Measurements from ENCODE around the gene TPP2. TPM values are rescaled to one million over a fixed set of nuclear protein-coding genes. Genes with fewer than 3 reads are reported as not detected.

TPP2 gene
- total RNA-seq, 2 donors from 2014 or later = 41.7 to 49.9 TPM

GRCh38 chr13:102558029-102558428, 38.8 kb upstream of the TPP2 start:
- Histone ChIP-seq H3K27ac (no peak overlapping the region), H3K27me3 (replicated peaks; ENCODE audit: insufficient read depth) (no peaks in the 10 kb centered on the region), H3K4me3 (no peak overlapping the region), H3K4me1 (ENCODE audit: control insufficient read depth in 1 of 2, low read depth in 2 of 2) (no peaks in the 10 kb centered on the region), H3K9me3 (no peaks in the 10 kb centered on the region), H3K36me3 (no peaks in the 10 kb centered on the region)
- TF ChIP-seq CTCF (IDR thresholded peaks at IDR 0.05) = no peak
- ATAC-seq (ENCODE audit: insufficient number of reproducible peaks, low FRiP score, low read depth) = no peak
- DNase-seq (ENCODE audit: low spot score) = no peak

GRCh38 chr13:102561933-102562332, 34.9 kb upstream of the TPP2 start:
- Histone ChIP-seq H3K36me3 (no peaks in the 10 kb centered on the region), H3K4me1 (ENCODE audit: control insufficient read depth in 1 of 2, low read depth in 2 of 2) (no peaks in the 10 kb centered on the region), H3K27ac (no peak overlapping the region), H3K4me3 (no peak overlapping the region), H3K27me3 (replicated peaks; ENCODE audit: insufficient read depth) (peaks cover 4% of the 10 kb centered on the region), H3K9me3 (no peaks in the 10 kb centered on the region)
- ATAC-seq (ENCODE audit: insufficient number of reproducible peaks, low FRiP score, low read depth) = no peak
- DNase-seq (ENCODE audit: low spot score) = no peak
- no peak for TF ChIP-seq CTCF (IDR thresholded peaks at IDR 0.05)

GRCh38 chr13:102563267-102563666, 33.5 kb upstream of the TPP2 start:
- TF ChIP-seq CTCF (IDR thresholded peaks at IDR 0.05) = no peak
- DNase-seq (ENCODE audit: low spot score) (no peak), ATAC-seq (ENCODE audit: insufficient number of reproducible peaks, low FRiP score, low read depth) (no peak)
- Histone ChIP-seq H3K27me3 (replicated peaks; ENCODE audit: insufficient read depth) (peaks cover 4% of the 10 kb centered on the region), H3K4me3 (no peak overlapping the region), H3K9me3 (no peaks in the 10 kb centered on the region), H3K36me3 (no peaks in the 10 kb centered on the region), H3K27ac (no peak overlapping the region), H3K4me1 (ENCODE audit: control insufficient read depth in 1 of 2, low read depth in 2 of 2) (no peaks in the 10 kb centered on the region)

GRCh38 chr13:102564564-102564963, 32.2 kb upstream of the TPP2 start:
- DNase-seq (ENCODE audit: low spot score) (no peak), ATAC-seq (ENCODE audit: insufficient number of reproducible peaks, low FRiP score, low read depth) (no peak)

GRCh38 chr13:102566513-102566912, 30.3 kb upstream of the TPP2 start:
- no peak for ATAC-seq (ENCODE audit: insufficient number of reproducible peaks, low FRiP score, low read depth)
- Histone ChIP-seq H3K36me3 (no peaks in the 10 kb centered on the region), H3K4me1 (ENCODE audit: control insufficient read depth in 1 of 2, low read depth in 2 of 2) (no peaks in the 10 kb centered on the region), H3K9me3 (no peaks in the 10 kb centered on the region), H3K27me3 (replicated peaks; ENCODE audit: insufficient read depth) (peaks cover 4% of the 10 kb centered on the region), H3K27ac (no peak overlapping the region), H3K4me3 (no peak overlapping the region)
- no peak for TF ChIP-seq CTCF (IDR thresholded peaks at IDR 0.05)
- no peak for DNase-seq (ENCODE audit: low spot score)

More at GRCh38 chr13:102564564-102564963, 32.2 kb upstream of the TPP2 start:
- Histone ChIP-seq H3K36me3 (no peaks in the 10 kb centered on the region), H3K27ac (no peak overlapping the region), H3K4me3 (no peak overlapping the region), H3K9me3 (no peaks in the 10 kb centered on the region), H3K27me3 (replicated peaks; ENCODE audit: insufficient read depth) (peaks cover 4% of the 10 kb centered on the region), H3K4me1 (ENCODE audit: control insufficient read depth in 1 of 2, low read depth in 2 of 2) (no peaks in the 10 kb centered on the region)
- TF ChIP-seq CTCF (IDR thresholded peaks at IDR 0.05) = no peak

Data from thoracic aorta (tissue), 2 donors.